ENCODE results near the gene RIN3. TPM values are rescaled to one million over a fixed set of nuclear protein-coding genes. Genes with fewer than 3 reads are reported as not detected.

Gene RIN3
- total RNA-seq, 1 experiment from 2014 or later, result 0.86 TPM

Other genes with a start within 250 kb of the RIN3 start
- gene SLC24A4, start 190.6 kb upstream of the RIN3 start, total RNA-seq (2014; rRNA removed; shearing (Covaris generic)), result not detected in 2 replicates
- 66.5 and 92.5 TPM in 2 replicates for gene LGMN, start 234.8 kb downstream of the RIN3 start, total RNA-seq (2014; rRNA removed; shearing (Covaris generic))

Data from Daoy (cell line).